BE2C (cell line): ENCODE data around the gene ARFRP1.

Source experiments
- DNase-seq: peaks from one replicate; pipeline ENCODE4 v3.0.0-alpha.2; 2020
- H3K27me3 ChIP-seq: fragments of 250-450 bp; sonication (Bioruptor Pico); 2 replicates; pipeline ENCODE4 v1.5.1; 2020; ENCODE audit warnings: mild to moderate bottlenecking
- H3K36me3 ChIP-seq: fragments of 250-450 bp; sonication (Bioruptor Pico); 2 replicates; pipeline ENCODE4 v1.5.1; 2020; ENCODE audit warnings: mild to moderate bottlenecking
- H3K4me1 ChIP-seq: fragments of 250-450 bp; sonication (Bioruptor Pico); 2 replicates; pipeline ENCODE4 v1.5.1; 2020
- H3K4me3 ChIP-seq: 2 replicates; pipeline ENCODE4 v1.5.1; 2011; ENCODE audit warnings: low read depth, low read length
- H3K9me3 ChIP-seq: fragments of 250-450 bp; sonication (Bioruptor Pico); 2 replicates; pipeline ENCODE4 v1.5.1; 2020
- CTCF ChIP-seq: IDR thresholded peaks from 2 replicates; pipeline ENCODE4 v1.5.1; 2012; ENCODE audit warnings: mild to moderate bottlenecking, low read depth, low read length

The ARFRP1 gene

DNA sequence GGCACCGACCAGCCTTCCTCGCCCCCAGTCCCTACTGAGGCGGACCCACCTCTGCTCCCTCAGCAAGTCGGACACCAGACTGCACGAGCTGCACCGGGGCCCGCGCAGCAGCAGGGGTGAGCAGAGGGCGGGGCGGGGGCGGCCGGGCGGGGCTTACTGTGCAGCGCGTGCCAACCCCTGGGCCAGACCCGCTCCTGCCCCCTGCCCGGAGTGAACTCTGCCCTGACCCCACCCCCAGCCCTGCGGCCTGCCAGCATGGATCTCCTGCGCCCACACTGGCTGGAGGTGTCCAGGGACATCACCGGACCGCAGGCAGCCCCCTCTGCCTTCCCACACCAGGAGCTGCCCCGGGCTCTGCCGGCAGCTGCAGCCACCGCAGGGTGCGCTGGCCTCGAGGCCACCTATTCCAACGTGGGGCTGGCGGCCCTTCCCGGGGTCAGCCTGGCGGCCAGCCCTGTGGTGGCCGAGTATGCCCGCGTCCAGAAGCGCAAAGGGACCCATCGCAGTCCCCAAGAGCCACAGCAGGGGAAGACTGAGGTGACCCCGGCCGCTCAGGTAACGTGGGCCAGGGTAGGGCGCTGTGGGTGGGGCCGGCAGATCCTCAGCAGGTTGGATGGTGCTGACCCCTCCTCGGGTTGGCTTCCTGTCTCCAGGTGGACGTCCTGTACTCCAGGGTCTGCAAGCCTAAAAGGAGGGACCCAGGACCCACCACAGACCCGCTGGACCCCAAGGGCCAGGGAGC lies 30.3 kb upstream of the ARFRP1 start:
- DNase-seq = no peak
- Histone ChIP-seq H3K36me3 (peaks cover 35% of the 10 kb centered on the region), H3K27me3 (peaks cover 3% of the 10 kb centered on the region; the same call in 1 of the 2 replicates), H3K4me1 (peaks cover 3% of the 10 kb centered on the region), H3K4me3 (no peak overlapping the region), H3K9me3 (no peaks in the 10 kb centered on the region)
- TF ChIP-seq CTCF = no peak

DNA sequence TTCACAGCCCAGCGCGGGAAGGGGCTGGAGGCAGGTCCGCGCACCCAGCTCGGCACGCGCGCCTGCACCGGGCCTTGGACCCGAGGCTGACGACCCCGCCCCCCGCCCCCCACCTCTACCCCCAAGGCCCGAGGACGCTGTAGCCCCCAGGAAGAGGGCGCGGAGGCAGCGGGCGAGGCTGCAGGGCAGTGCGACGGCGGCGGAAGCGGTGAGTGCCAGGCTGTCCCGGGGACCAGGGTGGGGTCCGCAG lies 29.8 kb upstream of the ARFRP1 start:
- no peak overlapping the region for H3K4me3 ChIP-seq
- H3K4me1 ChIP-seq = peaks cover 3% of the 10 kb centered on the region
- peaks cover 38% of the 10 kb centered on the region for H3K36me3 ChIP-seq

DNA sequence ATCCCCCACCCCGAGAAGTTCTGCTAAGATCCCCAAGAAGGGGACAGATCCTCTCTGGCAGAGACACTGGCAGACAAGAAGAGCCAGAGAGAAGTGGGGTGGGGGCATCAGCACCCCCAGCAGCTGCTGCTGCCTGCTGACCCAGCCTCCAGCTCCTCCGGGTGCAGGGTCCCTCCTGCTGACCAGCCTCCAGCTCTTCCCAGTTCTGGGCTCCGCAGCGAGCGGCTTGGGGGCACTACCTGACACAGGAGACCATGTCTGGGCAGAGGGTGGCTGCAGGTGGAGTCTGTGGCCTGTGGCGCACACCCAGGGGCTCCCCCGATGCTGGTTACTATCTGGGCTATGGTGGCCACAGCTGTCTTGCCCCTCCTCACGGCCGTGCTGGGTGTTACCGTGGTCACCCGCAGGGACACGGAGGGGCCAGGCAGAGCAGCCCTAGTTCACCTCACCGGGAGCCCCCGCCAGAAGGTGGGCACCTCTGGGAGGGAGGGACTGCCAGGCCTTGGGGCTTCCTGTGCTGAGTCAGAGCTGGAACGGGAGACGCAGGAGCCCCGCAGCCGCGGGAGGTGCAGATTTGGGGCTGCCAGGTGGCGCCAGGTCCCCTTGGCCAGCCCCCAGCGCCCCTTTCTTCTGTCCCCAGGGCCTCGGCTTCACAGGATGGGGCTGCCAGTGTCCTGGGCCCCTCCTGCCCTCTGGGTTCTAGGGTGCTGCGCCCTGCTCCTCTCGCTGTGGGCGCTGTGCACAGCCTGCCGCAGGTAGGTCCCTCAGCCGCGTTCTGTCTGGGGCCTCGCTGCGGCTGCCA lies 29.3 kb upstream of the ARFRP1 start:
- peaks cover 3% of the 10 kb centered on the region for H3K4me1 ChIP-seq
- H3K4me3 ChIP-seq = no peak overlapping the region
- H3K27me3 ChIP-seq = peaks cover 3% of the 10 kb centered on the region; the same call in 1 of the 2 replicates
- peaks cover 34% of the 10 kb centered on the region for H3K36me3 ChIP-seq
- no peak for TF ChIP-seq CTCF
- DNase-seq = peak; percentile 12
- H3K9me3 ChIP-seq = no peaks in the 10 kb centered on the region

More for the DNA sequence above, 29.8 kb upstream of the ARFRP1 start:
- H3K9me3 ChIP-seq = no peaks in the 10 kb centered on the region
- TF ChIP-seq CTCF = no peak
- peaks cover 3% of the 10 kb centered on the region; the same call in 1 of the 2 replicates for H3K27me3 ChIP-seq
- no peak for DNase-seq

- DNase-seq = no peak
- TF ChIP-seq CTCF = no peak
- peaks cover 28% of the 10 kb centered on the region for H3K36me3 ChIP-seq
- H3K27me3 ChIP-seq = peaks cover 3% of the 10 kb centered on the region; the same call in 1 of the 2 replicates
- H3K9me3 ChIP-seq = no peaks in the 10 kb centered on the region
- peaks cover 3% of the 10 kb centered on the region for H3K4me1 ChIP-seq
- no peak within 1 kb of the TSS for H3K4me3 ChIP-seq
Measured at GRCh38 chr20:63735859-63736718, 28.3 kb upstream of the ARFRP1 start, which contains the start of gene LIME1. LIME1 (plus strand) TSS chr20:63736664; CDS start chr20:63737550, 886 bp downstream.

DNA sequence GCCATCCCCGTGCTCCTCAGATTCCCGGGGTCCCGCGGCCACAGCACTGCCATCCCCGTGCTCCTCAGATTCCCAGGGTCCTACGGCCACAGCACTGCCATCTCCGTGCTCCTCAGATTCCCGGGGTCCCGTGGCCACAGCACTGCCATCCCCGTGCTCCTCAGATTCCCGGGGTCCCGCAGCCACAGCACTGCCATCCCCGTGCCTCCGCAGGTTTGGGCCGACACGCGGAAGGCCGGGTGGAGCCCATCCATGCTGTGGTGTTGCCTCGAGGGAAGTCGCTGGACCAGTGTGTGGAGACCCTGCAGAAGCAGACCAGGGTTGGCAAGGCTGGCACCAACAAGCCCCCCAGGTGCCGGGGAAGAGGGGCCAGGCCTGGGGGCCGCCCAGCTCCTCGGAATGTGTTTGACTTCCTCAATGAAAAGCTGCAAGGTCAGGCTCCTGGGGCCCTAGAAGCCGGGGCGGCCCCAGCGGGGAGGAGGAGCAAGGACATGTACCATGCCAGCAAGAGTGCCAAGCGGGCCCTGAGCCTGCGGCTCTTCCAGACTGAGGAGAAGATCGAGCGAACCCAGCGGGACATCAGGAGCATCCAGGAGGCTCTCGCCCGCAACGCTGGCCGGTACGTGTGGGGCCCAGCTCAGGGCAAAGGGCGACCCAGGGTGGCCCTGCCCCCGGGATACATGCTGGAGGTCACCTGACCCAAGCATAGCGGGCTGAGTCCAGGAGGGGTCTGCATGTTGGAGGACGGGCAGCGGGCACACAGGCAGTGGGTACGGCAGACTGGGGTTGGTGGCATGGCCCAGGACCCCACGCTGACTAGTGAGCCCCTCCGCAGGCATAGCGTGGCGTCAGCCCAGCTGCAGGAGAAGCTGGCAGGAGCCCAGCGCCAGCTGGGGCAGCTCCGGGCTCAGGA lies 27.4 kb upstream of the ARFRP1 start:
- no peak overlapping the region for H3K4me3 ChIP-seq
- peaks cover 28% of the 10 kb centered on the region for H3K36me3 ChIP-seq
- H3K4me1 ChIP-seq = peaks cover 3% of the 10 kb centered on the region
- no peak for TF ChIP-seq CTCF
- DNase-seq = no peak
- H3K27me3 ChIP-seq = peaks cover 3% of the 10 kb centered on the region; the same call in 1 of the 2 replicates
- H3K9me3 ChIP-seq = no peaks in the 10 kb centered on the region
